Prostate gland (tissue), 2 donors: ENCODE data around the gene YIF1A. TPM values are rescaled to one million over a fixed set of nuclear protein-coding genes. Genes with fewer than 3 reads are reported as not detected.

ENCODE experiments used
- DNase-seq: peaks from one replicate; pipeline ENCODE4 v3.0.0-alpha.2; 2019; ENCODE audit warnings: low spot score
- H3K27ac ChIP-seq, 2 donors: fragments of 200-600 bp; sonication (generic); 2 replicates each; pipeline ENCODE4 v1.5.1; 2017 to 2019
- H3K27me3 ChIP-seq: fragments of 200-600 bp; sonication (generic); replicated peaks from 2 replicates; pipeline ENCODE4 v1.5.1; 2019; ENCODE audit not compliant: insufficient read depth
- H3K36me3 ChIP-seq, 2 donors: fragments of 200-600 bp; sonication (generic); 1 replicate in 1 of 2; 2 replicates in 1 of 2; pipeline versions ENCODE4 v1.5.1 to v1.8.1; 2017 to 2019
- H3K4me1 ChIP-seq: fragments of 200-600 bp; sonication (generic); replicated peaks from 2 replicates; pipeline ENCODE4 v1.5.1; 2019
- H3K4me3 ChIP-seq, 2 donors: fragments of 200-600 bp; sonication (generic); 2 replicates each; pipeline ENCODE4 v1.5.1; 2017 to 2019
- H3K9me3 ChIP-seq: fragments of 200-600 bp; sonication (generic); 2 replicates; pipeline ENCODE4 v1.5.1; 2017
- CTCF ChIP-seq, 4 experiments: fragments of 200-600 bp in 2 of 4; fragments of 450-650 bp in 2 of 4; sonication (generic) in 2 of 4; IDR thresholded peaks; 1 replicate in 3 of 4; 2 replicates in 1 of 4; pipeline ENCODE4 v1.5.1; 2016 to 2019; ENCODE audit warnings: antibody characterized with exemption in 4 of 4, mild to moderate bottlenecking in 2 of 4, moderate library complexity in 2 of 4
- POLR2A ChIP-seq: fragments of 450-650 bp; IDR thresholded peaks from one replicate; pipeline ENCODE4 v1.6.1; 2016; ENCODE audit warnings: antibody characterized with exemption, mild to moderate bottlenecking
- POLR2AphosphoS5 ChIP-seq: sonication (generic); formaldehyde crosslinking; IDR thresholded peaks from one replicate; pipeline ENCODE4 v1.6.1; 2017; ENCODE audit warnings: antibody characterized with exemption
- WGBS: methylation state at CpG from one replicate; pipeline ENCODE4 v1.1.5; 2018; 5-methylcytosine and 5-hydroxymethylcytosine counted together
- intact Hi-C: fragments of 100-400 bp; cut with DNase I; formaldehyde crosslinking; loops from one replicate; pipeline ENCODE4 v1.14.2; 2022
- total RNA-seq, 2 donors: library from RNA; depleted of rRNA; stranded (reverse); fragments of >200 nt; gene quantifications; one replicate each; pipeline ENCODE4 v1.1.0, GENCODE V29; 2016

Gene YIF1A
- total RNA-seq, 2 donors from 2014 or later: 92.6 to 112 TPM

DNA sequence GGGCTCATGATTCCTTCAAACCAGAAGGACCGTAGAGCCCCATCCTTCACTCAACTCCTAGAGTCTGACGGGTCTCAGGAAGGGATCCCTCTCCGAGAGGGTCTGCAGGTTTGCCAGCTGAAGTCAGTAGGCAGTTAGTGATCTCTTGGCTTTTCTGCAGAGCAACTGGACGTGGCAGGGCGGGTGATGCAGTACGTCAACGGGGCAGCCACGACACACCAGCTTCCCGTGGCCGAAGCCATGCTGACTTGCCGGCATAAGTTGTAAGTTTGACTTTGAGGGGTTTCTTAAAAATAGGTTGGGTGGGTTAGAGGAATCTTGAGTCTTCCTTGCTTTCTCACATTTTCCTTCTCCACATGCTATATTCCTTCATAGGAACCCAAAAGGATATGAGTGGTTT, 53.8 kb downstream of the YIF1A start:
- Histone ChIP-seq H3K27me3 (no peaks in the 10 kb centered on the region), H3K4me1 (no peaks in the 10 kb centered on the region), H3K36me3 (peaks cover 14 to 23% of the 10 kb centered on the region in 2 donors), H3K4me3 (no peak overlapping the region), H3K9me3 (no peaks in the 10 kb centered on the region), H3K27ac (no peak overlapping the region)
- no peak for TF ChIP-seq POLR2AphosphoS5
- no peak for TF ChIP-seq POLR2A
- TF ChIP-seq CTCF (IDR thresholded peaks at IDR 0.05): no peak
- intact Hi-C loops: no loop called here
- 89% methylated on average over 11 of the region's 11 CpGs for whole genome bisulfite sequencing
- DNase-seq: no peak

Other genes starting within 250 kb of the YIF1A start
- gene GAL3ST3, start 240.0 kb downstream of the YIF1A start, total RNA-seq: 1 to 10 TPM; 2.3 to 4.3 TPM
- gene SF3B2, start 236.8 kb downstream of the YIF1A start, total RNA-seq: 100 to 1,000 TPM; 130 to 212 TPM
- gene PACS1, start 218.9 kb downstream of the YIF1A start, total RNA-seq: 100 to 1,000 TPM in 1 of 2 donors, 10 to 100 TPM in 1; 51.9 to 107 TPM
- 10 to 100 TPM; 22.5 to 49.8 TPM for gene KLC2, start 31.4 kb downstream of the YIF1A start, total RNA-seq
- 100 to 1,000 TPM; 140 to 166 TPM for gene RAB1B, start 20.5 kb downstream of the YIF1A start, total RNA-seq
- 1 to 10 TPM in 1 of 2 donors, not detected in 1; 3.6 TPM for gene CNIH2, start 11.0 kb downstream of the YIF1A start, total RNA-seq
- under 1 TPM; 0.17 to 0.50 TPM for gene TMEM151A, start 2.8 kb upstream of the YIF1A start, total RNA-seq
- gene CD248, start 27.9 kb upstream of the YIF1A start, total RNA-seq: 1 to 10 TPM; 1.9 to 7.3 TPM
- 10 to 100 TPM; 12.8 to 16.9 TPM for gene RIN1, start 47.3 kb upstream of the YIF1A start, total RNA-seq
- gene BRMS1, start 56.0 kb upstream of the YIF1A start, total RNA-seq: 10 to 100 TPM; 55.7 to 71.3 TPM
- gene B4GAT1, start 58.5 kb upstream of the YIF1A start, total RNA-seq: 10 to 100 TPM; 47.0 to 64.9 TPM
- 10 to 100 TPM; 10.1 to 12.5 TPM for gene SLC29A2, start 82.6 kb upstream of the YIF1A start, total RNA-seq
- gene NPAS4, start 131.9 kb upstream of the YIF1A start, total RNA-seq: under 1 TPM in 1 of 2 donors, not detected in 1; 0.74 TPM
- 10 to 100 TPM; 44.2 to 51.2 TPM for gene MRPL11, start 149.7 kb upstream of the YIF1A start, total RNA-seq
- 10 to 100 TPM; 23.9 to 27.0 TPM for gene PELI3, start 177.8 kb upstream of the YIF1A start, total RNA-seq
- 10 to 100 TPM; 37.0 to 53.6 TPM for gene DPP3, start 191.3 kb upstream of the YIF1A start, total RNA-seq
- 100 to 1,000 TPM; 106 to 148 TPM for gene BBS1, start 221.5 kb upstream of the YIF1A start, total RNA-seq